Heart right ventricle (tissue), 16 donors: ENCODE data around the gene PAQR7. TPM values are rescaled to one million over a fixed set of nuclear protein-coding genes. Genes with fewer than 3 reads are reported as not detected.

Experiments used
- ATAC-seq, 8 donors: fragments of 200-7000 bp; cut with Tn5 transposase; one replicate each; pipeline ENCODE4 v1.9.1; 2020; ENCODE audit warnings: mild to moderate bottlenecking in 8 of 8, moderate library complexity in 8 of 8, moderate number of reproducible peaks in 1 of 8
- DNase-seq, 2 donors: peaks; one replicate each; pipeline ENCODE4 v3.0.0-alpha.2; 2020
- H3K27ac ChIP-seq, 10 donors: fragments of 200-600 bp; sonication (generic) in 2 of 10; one replicate each; pipeline versions ENCODE4 v1.5.0 to v1.8.0; 2020 to 2022; ENCODE audit warnings: mild to moderate bottlenecking in 3 of 10
- H3K27me3 ChIP-seq, 7 donors: fragments of 200-600 bp; one replicate each; pipeline ENCODE4 v1.8.0; 2021 to 2022; ENCODE audit warnings: mild to moderate bottlenecking in 2 of 7
- H3K36me3 ChIP-seq, 9 donors: fragments of 200-600 bp; sonication (generic) in 1 of 9; one replicate each; pipeline versions ENCODE4 v1.5.0 to v1.8.0; 2020 to 2022; ENCODE audit warnings: mild to moderate bottlenecking in 2 of 9
- H3K4me1 ChIP-seq, 9 donors: fragments of 200-600 bp; sonication (generic) in 1 of 9; one replicate each; pipeline versions ENCODE4 v1.5.0 to v1.8.0; 2020 to 2022; ENCODE audit warnings: mild to moderate bottlenecking in 4 of 9
- H3K4me3 ChIP-seq, 10 donors: fragments of 200-600 bp; sonication (generic) in 2 of 10; one replicate each; pipeline versions ENCODE4 v1.5.0 to v1.8.0; 2020 to 2022; ENCODE audit warnings: mild to moderate bottlenecking in 7 of 10, moderate library complexity in 2 of 10
- H3K9me3 ChIP-seq, 11 donors: fragments of 200-600 bp in 10 of 11; sonication (generic) in 2 of 11; one replicate each; pipeline versions ENCODE4 v1.5.0 to v1.8.0; 2013 to 2022; ENCODE audit warnings: mild to moderate bottlenecking in 2 of 11, control low read depth in 1 of 11, moderate library complexity in 1 of 11
- CTCF ChIP-seq, 9 donors: fragments of 200-600 bp; sonication (generic) in 2 of 9; IDR thresholded peaks; one replicate each; pipeline versions ENCODE4 v1.5.0 to v1.8.0; 2021 to 2022; ENCODE audit warnings: antibody characterized with exemption in 9 of 9, mild to moderate bottlenecking in 5 of 9, moderate library complexity in 1 of 9
- WGBS, 2 donors: extraction: QIAGEN DNeasy Blood & Tissue Kit; methylation state at CpG; one replicate each; pipeline ENCODE4 v1.1.7; 2013; ENCODE audit warnings: inconsistent platforms in 1 of 2; 5-methylcytosine and 5-hydroxymethylcytosine counted together
- intact Hi-C, 10 donors: fragments of 100-400 bp; cut with DNase I; formaldehyde crosslinking; loops; one replicate each; pipeline versions ENCODE4 v1.11.1 to v1.14.2; 2022
- polyA plus RNA-seq, 2 donors: library from polyadenylated mRNA; stranded (reverse); fragments of 200-250 nt; gene quantifications; one replicate each; pipeline ENCODE4 v1.2.3, GENCODE V29; 2013
- total RNA-seq, 10 donors: library from RNA; stranded (reverse); fragmentation: NEBNext Ultra II Directional in 3 of 10; extraction: Animal tissue kit (Norgen Biotek cat#: 25700) in 3 of 10; gene quantifications; one replicate each; pipeline versions ENCODE4 v1.2.1 to v1.2.4, GENCODE V29; 2021 to 2023
- donor health status: Arrhythmogenic right ventricular cardiomyopathy.
- donor health status: ischemic (EF 13 %, LVEDD 7.1; RV severe dilation, severe dysfunction).
- donor health status: healthy with polysubstance abuse.
- donor health status: DM: no; HTN: yes; CAD: no.
- donor health status: DM: no; HTN: no; CAD: no.
- donor health status: ischemic (EF 25% LVEDD 6.9; RV normal size, moderate dysfunction).
- donor health status: ischemic (EF 25% LVEDD 5.7; RV mildly dilated, moderate dysfunction).
- donor health status: healthy.
- donor health status: DM: yes; HTN: yes; CAD: no.
- donor health status: Ischemic cardiomyopathy.
- donor health status: ischemic (EF 35%, LVEDD 5.7; RV mildly dilated, moderate dysfunction).
- donor health status: nonischemic (EF 11% LVEDD 7.7; RV severe dilation, severe dysfunction).
- donor health status: DM: yes; HTN: yes; CAD: no.
- donor health status: PGD.
- donor health status: ischemic (EF 29% LVEDD 5.4; RV normal size, mild dysfunction).
- donor health status: nonischemic (EF 23%, LVEDD 6.1; RV moderate dilation, normal function).

The PAQR7 gene
- total and polyA plus RNA-seq, 12 donors: 1.2 to 3.8 (median 2.1) TPM

- Histone ChIP-seq H3K27ac (no peak overlapping the region), H3K27me3 (no peaks in the 10 kb centered on the region), H3K9me3 (no peaks in the 10 kb centered on the region), H3K4me3 (no peak overlapping the region), H3K36me3 (peaks cover 0 to 56% (median 40%) of the 10 kb centered on the region in 9 donors), H3K4me1 (peaks cover 4 to 25% (median 22%) of the 10 kb centered on the region in 9 donors)
- TF ChIP-seq CTCF (IDR thresholded peaks at IDR 0.05): no peak
- DNase-seq (no peak), ATAC-seq (no peak)
- 85 to 87% methylated on average over 15 of the region's 15 CpGs for WGBS, 2 donors
- intact Hi-C loops: loop anchor here in 5 of 10 donors (5.0 to 10.0 kb wide), 5 partner anchors 301 to 581 kb away; partner anchors contain the start of genes SYF2 (in 2 of the 5) and RSRP1 (in 1 of the 5)
These were observed 59.3 kb downstream of the PAQR7 start for GRCh38 chr1:25816112-25816718.

- no peak overlapping the region for H3K27ac ChIP-seq
- TF ChIP-seq CTCF (IDR thresholded peaks at IDR 0.05): no peak
- no peaks in the 10 kb centered on the region for H3K27me3 ChIP-seq
- DNase-seq (no peak), ATAC-seq (no peak)
- H3K9me3 ChIP-seq: no peaks in the 10 kb centered on the region
- peaks cover 0 to 62% (median 40%) of the 10 kb centered on the region in 9 donors for H3K36me3 ChIP-seq
- WGBS, 2 donors: 89 to 92% methylated on average over 22 to 24 of the region's 24 CpGs
- intact Hi-C loops: loop anchor here in 5 of 10 donors (5.0 to 10.0 kb wide), 5 partner anchors 301 to 581 kb away; partner anchors contain the start of genes SYF2 (in 2 of the 5) and RSRP1 (in 1 of the 5)
- H3K4me3 ChIP-seq: no peak overlapping the region
- H3K4me1 ChIP-seq: peaks cover 0 to 28% (median 22%) of the 10 kb centered on the region in 9 donors
These were observed 60.0 kb downstream of the PAQR7 start for GRCh38 chr1:25815208-25816111.

- Histone ChIP-seq H3K27ac (no peak overlapping the region), H3K9me3 (no peaks in the 10 kb centered on the region), H3K36me3 (peaks cover 0 to 70% (median 48%) of the 10 kb centered on the region in 9 donors), H3K4me1 (peaks cover 0 to 36% (median 28%) of the 10 kb centered on the region in 9 donors), H3K27me3 (no peaks in the 10 kb centered on the region), H3K4me3 (no peak overlapping the region)
- WGBS, 2 donors: 94% methylated on average over 7 of the region's 7 CpGs
- no peak for TF ChIP-seq CTCF (IDR thresholded peaks at IDR 0.05)
- no peak for ATAC-seq
- intact Hi-C loops: loop anchor here in 7 of 10 donors (5.0 to 10.0 kb wide), 7 partner anchors 207 to 580 kb away; partner anchors contain the start of genes SYF2 (in 2 of the 7) and RSRP1 (in 1 of the 7)
- no peak for DNase-seq
These were observed 60.9 kb downstream of the PAQR7 start for GRCh38 chr1:25814549-25815087.
